GM19395 (cell line): ENCODE measurements around the gene DDR1.

Experiments
- ATAC-seq: cut with Tn5 transposase; IDR thresholded peaks from one replicate; pipeline ENCODE4 v1.9.1; 2021; ENCODE audit warnings: mild to moderate bottlenecking, moderate library complexity; ENCODE audit not compliant: unreplicated experiment

DDR1 gene

GRCh38 chr6:30942338-30943060 lies 58.2 kb downstream of the DDR1 start:
- no peak for ATAC-seq

GRCh38 chr6:30944051-30944450 lies 59.7 kb downstream of the DDR1 start:
- ATAC-seq: no peak

GRCh38 chr6:30945281-30945680 lies 61.0 kb downstream of the DDR1 start:
- ATAC-seq: no peak

GRCh38 chr6:30947231-30947630 lies 62.9 kb downstream of the DDR1 start:
- no peak for ATAC-seq

GRCh38 chr6:30948811-30949210 lies 64.5 kb downstream of the DDR1 start:
- ATAC-seq: no peak
